ENCODE data around the gene DIP2B. TPM values are rescaled to one million over a fixed set of nuclear protein-coding genes. Genes with fewer than 3 reads are reported as not detected.

DIP2B gene
- total RNA-seq, 1 experiment from 2014 or later = 29.4 TPM

DNA sequence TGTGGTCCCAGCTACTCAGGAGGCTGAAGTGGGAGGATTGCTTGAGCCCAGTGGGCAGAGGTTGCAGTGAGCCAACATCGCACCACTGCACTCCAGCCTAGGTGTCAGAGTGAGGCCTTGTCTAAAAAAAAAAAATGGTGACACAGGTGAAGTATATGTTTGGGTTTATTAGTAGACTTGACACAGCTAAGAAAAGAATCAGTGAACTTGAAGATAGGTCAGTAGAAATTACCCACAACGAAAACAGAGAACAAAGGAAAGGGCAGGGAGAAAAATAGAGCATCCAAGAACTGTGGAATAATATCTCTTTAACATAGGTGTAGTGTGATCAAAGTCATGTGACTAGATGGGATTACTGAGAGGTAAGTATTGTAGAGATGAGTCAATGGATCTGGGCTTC lies 282.8 kb downstream of the DIP2B start:
- Histone ChIP-seq H3K4me3 (no peak overlapping the region), H2AFZ (no peak overlapping the region), H3K27me3 (ENCODE audit: insufficient read depth, low read depth) (no peaks in the 10 kb centered on the region), H3K4me1 (replicated peaks; ENCODE audit: insufficient read depth) (peaks cover 40% of the 10 kb centered on the region), H3K9me3 (ENCODE audit: insufficient read depth, low read depth) (no peaks in the 10 kb centered on the region), H3K4me2 (peak overlapping the region; percentile 54), H3K9me2 (ENCODE audit: insufficient read depth) (no peaks in the 10 kb centered on the region), H3K27ac (peak overlapping the region; percentile 90), H4K20me1 (ENCODE audit: insufficient read depth) (no peaks in the 10 kb centered on the region), H3K36me3 (ENCODE audit: low read depth) (peaks cover 7% of the 10 kb centered on the region; the same call in 1 of the 2 replicates), H3F3A (ENCODE audit: insufficient read depth, low read depth) (peaks cover 29% of the 10 kb centered on the region), H3K79me2 (ENCODE audit: low read depth) (peaks cover 46% of the 10 kb centered on the region)
- TF ChIP-seq EZH2 (IDR thresholded peaks at IDR 0.05; ENCODE audit: low read depth) = no peak
- TF ChIP-seq, protein P1, sequence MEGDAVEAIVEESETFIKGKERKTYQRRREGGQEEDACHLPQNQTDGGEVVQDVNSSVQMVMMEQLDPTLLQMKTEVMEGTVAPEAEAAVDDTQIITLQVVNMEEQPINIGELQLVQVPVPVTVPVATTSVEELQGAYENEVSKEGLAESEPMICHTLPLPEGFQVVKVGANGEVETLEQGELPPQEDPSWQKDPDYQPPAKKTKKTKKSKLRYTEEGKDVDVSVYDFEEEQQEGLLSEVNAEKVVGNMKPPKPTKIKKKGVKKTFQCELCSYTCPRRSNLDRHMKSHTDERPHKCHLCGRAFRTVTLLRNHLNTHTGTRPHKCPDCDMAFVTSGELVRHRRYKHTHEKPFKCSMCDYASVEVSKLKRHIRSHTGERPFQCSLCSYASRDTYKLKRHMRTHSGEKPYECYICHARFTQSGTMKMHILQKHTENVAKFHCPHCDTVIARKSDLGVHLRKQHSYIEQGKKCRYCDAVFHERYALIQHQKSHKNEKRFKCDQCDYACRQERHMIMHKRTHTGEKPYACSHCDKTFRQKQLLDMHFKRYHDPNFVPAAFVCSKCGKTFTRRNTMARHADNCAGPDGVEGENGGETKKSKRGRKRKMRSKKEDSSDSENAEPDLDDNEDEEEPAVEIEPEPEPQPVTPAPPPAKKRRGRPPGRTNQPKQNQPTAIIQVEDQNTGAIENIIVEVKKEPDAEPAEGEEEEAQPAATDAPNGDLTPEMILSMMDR (conservative IDR thresholded peaks at IDR 0.05) = no peak
- DNase-seq = no peak
- ChIA-PET POLR2A (ENCODE audit: unreplicated experiment) (no interaction called here), CTCF (interaction anchor here (0.7 to 1.4 kb wide), 3 partner anchors 22 to 144 kb away, joined by 3 to 12 read pairs (median 4); no protein-coding TSS in a partner anchor)
- intact Hi-C loops (cut with micrococcal nuclease; ENCODE audit: unreplicated experiment) = loop anchor here (2.0 kb wide), 1 partner anchor 23 kb away; the partner anchor contains the start of gene ATF1
- BruUV-seq (replicated peaks) = no TSS peak

- POLR2A ChIA-PET (ENCODE audit: unreplicated experiment) = no interaction called here
- Histone ChIP-seq H3K79me2 (ENCODE audit: low read depth) (peaks cover 53% of the 10 kb centered on the region), H3K9me2 (ENCODE audit: insufficient read depth) (no peaks in the 10 kb centered on the region), H3K4me2 (no peak overlapping the region), H3F3A (ENCODE audit: insufficient read depth, low read depth) (peaks cover 29% of the 10 kb centered on the region), H3K4me1 (replicated peaks; ENCODE audit: insufficient read depth) (peaks cover 40% of the 10 kb centered on the region), H3K4me3 (no peak overlapping the region), H4K20me1 (ENCODE audit: insufficient read depth) (no peaks in the 10 kb centered on the region), H3K36me3 (ENCODE audit: low read depth) (peaks cover 7% of the 10 kb centered on the region; the same call in 1 of the 2 replicates), H3K9me3 (ENCODE audit: insufficient read depth, low read depth) (no peaks in the 10 kb centered on the region), H3K27me3 (ENCODE audit: insufficient read depth, low read depth) (no peaks in the 10 kb centered on the region), H2AFZ (no peak overlapping the region), H3K27ac (peak overlapping the region; percentile 90; the same call in 1 of the 2 replicates)
- TF ChIP-seq, protein P1 (conservative IDR thresholded peaks at IDR 0.05) = no peak
- no peak for TF ChIP-seq EZH2 (IDR thresholded peaks at IDR 0.05; ENCODE audit: low read depth)
- DNase-seq = peak in 1 of 2 experiments; percentile 37
- intact Hi-C loops (cut with micrococcal nuclease; ENCODE audit: unreplicated experiment) = no loop called here
- BruUV-seq (replicated peaks) = no TSS peak
- CTCF ChIA-PET = interaction anchor here (0.7 kb wide), 1 partner anchor 61 kb away, joined by 3 read pairs; no protein-coding TSS in a partner anchor
These were observed 283.8 kb downstream of the DIP2B start for GRCh38 chr12:50788561-50788960.

DNA sequence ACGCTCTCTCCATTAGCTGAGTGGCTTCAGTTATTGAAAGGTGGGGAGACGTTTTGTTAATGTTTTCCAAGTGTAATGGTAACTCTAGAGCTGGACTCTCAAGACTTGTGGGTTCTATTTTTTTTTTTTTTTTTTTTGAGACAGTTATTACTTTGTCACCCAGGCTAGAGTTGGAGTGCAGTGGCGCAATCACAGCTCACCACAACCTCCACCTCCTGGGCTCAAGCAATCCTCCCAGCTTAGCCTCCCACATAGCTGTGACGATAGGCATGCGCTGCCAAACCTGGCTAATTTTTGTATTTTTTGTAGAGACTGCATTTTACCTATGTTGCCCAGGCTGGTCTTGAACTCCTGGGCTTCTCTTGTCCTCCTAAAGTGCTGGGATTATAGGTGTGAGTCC lies 285.3 kb downstream of the DIP2B start:
- Histone ChIP-seq H3F3A (ENCODE audit: insufficient read depth, low read depth) (peaks cover 29% of the 10 kb centered on the region), H3K9me2 (ENCODE audit: insufficient read depth) (no peaks in the 10 kb centered on the region), H3K4me2 (no peak overlapping the region), H3K27ac (no peak overlapping the region), H2AFZ (no peak overlapping the region), H3K27me3 (ENCODE audit: insufficient read depth, low read depth) (no peaks in the 10 kb centered on the region), H3K4me1 (replicated peaks; ENCODE audit: insufficient read depth) (peaks cover 37% of the 10 kb centered on the region), H3K4me3 (no peak overlapping the region), H4K20me1 (ENCODE audit: insufficient read depth) (no peaks in the 10 kb centered on the region), H3K36me3 (ENCODE audit: low read depth) (peaks cover 7% of the 10 kb centered on the region; the same call in 1 of the 2 replicates), H3K9me3 (ENCODE audit: insufficient read depth, low read depth) (no peaks in the 10 kb centered on the region), H3K79me2 (ENCODE audit: low read depth) (peaks cover 50% of the 10 kb centered on the region)
- ChIA-PET POLR2A (ENCODE audit: unreplicated experiment) (no interaction called here), CTCF (interaction anchor here (0.6 kb wide), 1 partner anchor 35 kb away, joined by 7 read pairs; no protein-coding TSS in a partner anchor)
- TF ChIP-seq, protein P1 (conservative IDR thresholded peaks at IDR 0.05) = no peak
- no TSS peak for BruUV-seq (replicated peaks)
- intact Hi-C loops (cut with micrococcal nuclease; ENCODE audit: unreplicated experiment) = no loop called here
- DNase-seq = no peak

Other genes with a start within 250 kb of the DIP2B start
- gene LIMA1, start 221.5 kb upstream of the DIP2B start, total RNA-seq (2021) = 73.1 and 98.6 TPM in 2 replicates
- not detected in 2 replicates for gene FAM186A, start 108.4 kb upstream of the DIP2B start, total RNA-seq (2021)
- gene LARP4, start 104.1 kb upstream of the DIP2B start, total RNA-seq (2021) = 49.2 and 74.2 TPM in 2 replicates

All from PC-9 (cell line).